Lower leg skin (tissue), 4 donors: ENCODE data around the gene KIF3B. TPM values are rescaled to one million over a fixed set of nuclear protein-coding genes. Genes with fewer than 3 reads are reported as not detected.
"Not testable (repeated sequence)": the region's sequence is repeated elsewhere in the genome, so short reads cannot be mapped to it uniquely, and the experiment has no call there.

ENCODE experiments used
- DNase-seq, 2 donors: peaks; one replicate each; pipeline ENCODE4 v3.0.0-alpha.2; 2019; ENCODE audit warnings: low spot score in 2 of 2
- H3K4me3 ChIP-seq: fragments of 200-600 bp; sonication (generic); 2 replicates; pipeline ENCODE4 v1.5.1; 2017; ENCODE audit warnings: mild to moderate bottlenecking, low read depth; ENCODE audit not compliant: poor library complexity, severe bottlenecking
- POLR2A ChIP-seq, 2 donors: fragments of 450-650 bp; IDR thresholded peaks; one replicate each; pipeline ENCODE4 v1.6.1; 2016 to 2017; ENCODE audit warnings: antibody characterized with exemption in 2 of 2, mild to moderate bottlenecking in 1 of 2, moderate library complexity in 1 of 2
- WGBS, 2 donors: methylation state at CpG; one replicate each; pipeline ENCODE4 v1.1.5; 2018; 5-methylcytosine and 5-hydroxymethylcytosine counted together
- intact Hi-C: fragments of 100-400 bp; cut with DNase I; formaldehyde crosslinking; loops from one replicate; pipeline ENCODE4 v1.15.0; 2023; ENCODE audit warnings: low total_unique reads
- total RNA-seq, 4 donors: library from RNA; depleted of rRNA; stranded (reverse); fragments of >200 nt; gene quantifications; one replicate each; pipeline ENCODE4 v1.1.0, GENCODE V29; 2016
- TF ChIP-seq, protein P1 (sequence below), 3 donors: fragments of 450-650 bp; IDR thresholded peaks; one replicate each; pipeline ENCODE4 v1.5.1; 2016; ENCODE audit warnings: antibody characterized with exemption in 3 of 3, mild to moderate bottlenecking in 3 of 3, moderate library complexity in 2 of 3

KIF3B gene
- total RNA-seq, 4 donors from 2014 or later, result 9.7 to 17.8 (median 13.1) TPM

- intact Hi-C loops, result no loop called here
- 73 to 86% methylated on average over 3 of the region's 3 CpGs for WGBS, 2 donors
- DNase-seq, result no peak
- no peak overlapping the region for H3K4me3 ChIP-seq
- TF ChIP-seq, protein P1, sequence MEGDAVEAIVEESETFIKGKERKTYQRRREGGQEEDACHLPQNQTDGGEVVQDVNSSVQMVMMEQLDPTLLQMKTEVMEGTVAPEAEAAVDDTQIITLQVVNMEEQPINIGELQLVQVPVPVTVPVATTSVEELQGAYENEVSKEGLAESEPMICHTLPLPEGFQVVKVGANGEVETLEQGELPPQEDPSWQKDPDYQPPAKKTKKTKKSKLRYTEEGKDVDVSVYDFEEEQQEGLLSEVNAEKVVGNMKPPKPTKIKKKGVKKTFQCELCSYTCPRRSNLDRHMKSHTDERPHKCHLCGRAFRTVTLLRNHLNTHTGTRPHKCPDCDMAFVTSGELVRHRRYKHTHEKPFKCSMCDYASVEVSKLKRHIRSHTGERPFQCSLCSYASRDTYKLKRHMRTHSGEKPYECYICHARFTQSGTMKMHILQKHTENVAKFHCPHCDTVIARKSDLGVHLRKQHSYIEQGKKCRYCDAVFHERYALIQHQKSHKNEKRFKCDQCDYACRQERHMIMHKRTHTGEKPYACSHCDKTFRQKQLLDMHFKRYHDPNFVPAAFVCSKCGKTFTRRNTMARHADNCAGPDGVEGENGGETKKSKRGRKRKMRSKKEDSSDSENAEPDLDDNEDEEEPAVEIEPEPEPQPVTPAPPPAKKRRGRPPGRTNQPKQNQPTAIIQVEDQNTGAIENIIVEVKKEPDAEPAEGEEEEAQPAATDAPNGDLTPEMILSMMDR (IDR thresholded peaks at IDR 0.05), result no peak
- TF ChIP-seq POLR2A (IDR thresholded peaks at IDR 0.05), result no peak
These were observed 26.0 kb upstream of the KIF3B start for GRCh38 chr20:32251470-32251869.

GRCh38 chr20:32252189-32252588 lies 25.3 kb upstream of the KIF3B start:
- intact Hi-C loops, result no loop called here
- TF ChIP-seq, protein P1 (IDR thresholded peaks at IDR 0.05), result no peak
- no peak for TF ChIP-seq POLR2A (IDR thresholded peaks at IDR 0.05)
- 90 to 94% methylated on average over 6 of the region's 6 CpGs for WGBS, 2 donors
- no peak overlapping the region for H3K4me3 ChIP-seq
- no peak for DNase-seq

DNA sequence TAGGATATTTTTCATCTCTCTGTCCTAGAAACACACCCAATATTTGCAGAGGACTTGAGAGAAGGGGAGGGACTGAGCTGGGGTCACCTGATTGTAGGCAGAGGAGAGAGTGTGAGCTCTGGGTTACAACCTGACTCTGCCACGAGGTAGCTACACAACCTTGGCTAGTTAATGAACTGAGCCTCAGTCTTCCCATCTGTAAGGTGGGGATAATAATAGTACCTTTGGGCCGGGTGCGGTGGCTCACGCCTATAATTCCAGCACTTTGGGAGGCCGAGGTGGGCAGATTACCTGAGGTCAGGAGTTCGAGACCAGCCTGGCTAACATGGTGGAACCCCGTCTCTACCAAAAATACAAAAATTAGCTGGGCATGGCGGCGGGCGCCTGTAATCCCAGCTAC lies 16.5 kb upstream of the KIF3B start:
- WGBS, 2 donors, result 93 to 95% methylated on average over 10 of the region's 10 CpGs
- intact Hi-C loops, DNase-seq, H3K4me3 ChIP-seq: not testable (repeated sequence)

DNA sequence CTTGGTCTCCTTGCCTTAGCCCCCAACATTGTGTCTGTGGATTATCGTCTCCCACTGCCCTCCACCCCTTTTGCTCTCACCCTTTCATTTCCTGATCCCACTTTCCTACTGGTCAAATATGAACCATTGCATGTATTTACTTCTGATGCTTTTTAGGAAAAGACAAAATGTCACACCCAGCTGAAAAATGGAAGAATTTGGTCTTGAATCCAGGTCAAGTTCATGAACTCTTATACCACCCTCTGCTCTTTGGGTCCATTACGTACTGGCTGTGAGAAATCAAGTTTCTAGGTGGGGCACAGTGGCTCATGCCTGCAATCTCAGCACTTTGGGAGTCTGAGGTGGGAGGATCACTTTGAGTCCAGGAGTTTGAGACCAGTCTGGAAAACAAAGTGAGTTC lies 15.8 kb upstream of the KIF3B start:
- WGBS, 2 donors, result 75 to 81% methylated on average over 2 of the region's 2 CpGs

GRCh38 chr20:32263398-32263954 lies 14.0 kb upstream of the KIF3B start:
- no peak for TF ChIP-seq POLR2A (IDR thresholded peaks at IDR 0.05)
- WGBS, 2 donors, result 68 to 75% methylated on average over 7 of the region's 7 CpGs
- no peak for DNase-seq
- intact Hi-C loops, result no loop called here
- H3K4me3 ChIP-seq, result no peak overlapping the region

More for the DNA sequence above, 15.8 kb upstream of the KIF3B start:
- intact Hi-C loops, result no loop called here
- no peak for DNase-seq
- TF ChIP-seq, protein P1 (IDR thresholded peaks at IDR 0.05), result no peak
- no peak for TF ChIP-seq POLR2A (IDR thresholded peaks at IDR 0.05)
- no peak overlapping the region for H3K4me3 ChIP-seq

- H3K4me3 ChIP-seq, result no peak overlapping the region
- DNase-seq, result no peak
- intact Hi-C loops, result no loop called here
- no peak for TF ChIP-seq POLR2A (IDR thresholded peaks at IDR 0.05)
- TF ChIP-seq, protein P1 (IDR thresholded peaks at IDR 0.05), result no peak
- 73 to 81% methylated on average over 5 of the region's 5 CpGs for WGBS, 2 donors
These were observed 5.8 kb upstream of the KIF3B start for GRCh38 chr20:32271620-32272019.

GRCh38 chr20:32274359-32274758 lies 3.1 kb upstream of the KIF3B start:
- intact Hi-C loops, result no loop called here
- TF ChIP-seq POLR2A (IDR thresholded peaks at IDR 0.05), result no peak
- TF ChIP-seq, protein P1 (IDR thresholded peaks at IDR 0.05), result no peak
- no peak overlapping the region for H3K4me3 ChIP-seq
- no peak for DNase-seq
- WGBS, 2 donors, result 83 to 97% methylated on average over 3 of the region's 3 CpGs

DNA sequence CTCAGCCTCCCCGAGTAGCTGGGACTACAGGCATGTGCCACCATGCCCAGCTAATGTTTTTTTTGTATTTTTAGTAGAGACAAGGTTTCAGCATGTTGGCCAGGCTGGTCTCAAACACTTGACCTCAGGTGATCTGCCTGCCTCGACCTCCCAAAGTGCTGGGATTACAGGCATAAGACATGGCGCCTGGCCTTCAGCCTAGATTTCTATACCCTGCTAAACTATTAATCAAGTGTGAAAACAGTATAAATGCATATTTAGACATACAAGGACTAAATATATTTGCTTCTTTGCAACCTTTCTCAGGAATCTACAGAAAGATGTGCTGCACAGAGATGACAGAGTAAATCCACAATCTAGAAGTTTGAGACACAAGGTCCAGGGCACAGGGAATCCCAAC lies 2.3 kb upstream of the KIF3B start:
- DNase-seq, H3K4me3 ChIP-seq, intact Hi-C loops: not testable (repeated sequence)
- WGBS, 2 donors, result 93 to 96% methylated on average over 3 of the region's 3 CpGs
